GM21515 (cell line): ENCODE data around the gene ZNF300.
A peak's percentile ranks its signal among the peaks of the same experiment; 100 is the strongest.
"Not testable (repeated sequence)": the region's sequence is repeated elsewhere in the genome, so short reads cannot be mapped to it uniquely, and the experiment has no call there.

ENCODE experiments used
- ATAC-seq: cut with Tn5 transposase; IDR thresholded peaks from one replicate; pipeline ENCODE4 v1.9.1; 2021; ENCODE audit not compliant: unreplicated experiment

The ZNF300 gene

DNA sequence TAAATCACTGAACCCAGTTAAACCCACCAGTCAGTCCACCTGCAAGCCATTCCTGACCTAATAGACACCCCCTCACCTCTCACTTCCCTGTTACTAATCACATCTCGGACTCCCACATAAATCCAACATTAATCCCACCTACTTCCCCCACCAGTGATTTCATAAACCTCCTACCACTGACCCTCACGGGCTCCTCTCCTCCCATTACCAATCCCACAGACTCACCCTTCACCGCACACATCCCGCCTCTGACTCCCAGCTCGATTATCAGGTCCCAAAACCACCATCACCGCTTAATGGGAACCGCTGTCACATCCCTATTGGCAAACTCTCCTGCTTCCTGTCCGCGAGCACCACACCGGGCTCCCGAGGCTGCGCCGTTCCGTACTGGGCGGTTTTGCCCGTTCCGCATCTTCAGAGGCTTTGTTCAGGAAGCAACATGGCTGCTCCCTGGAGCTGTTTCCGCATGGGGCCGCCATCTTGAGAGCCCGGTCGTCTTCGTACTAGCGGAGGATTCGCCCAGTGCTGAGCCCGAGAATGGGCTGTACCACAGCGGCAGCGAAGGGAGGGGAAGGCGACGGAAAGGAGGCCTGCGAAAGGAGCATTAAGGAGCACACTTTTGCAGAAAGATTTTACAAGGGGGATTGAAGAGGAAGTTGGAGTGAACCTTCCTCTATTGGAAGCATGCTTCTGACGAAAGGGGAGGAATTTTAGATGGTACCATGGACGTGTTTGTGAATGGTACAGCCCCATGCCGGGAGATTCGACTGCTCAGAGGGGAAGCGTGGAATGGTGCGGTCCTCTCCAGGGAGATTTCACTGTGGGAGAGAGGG is at the start of gene ZNF300:
Gene ZNF300, minus strand, starts transcription at position 502 of the 833 bp plus-strand sequence. CDS start 1,825 bp downstream, outside the sequence.
- ATAC-seq, result no peak

- ATAC-seq, result no peak
Measured at GRCh38 chr5:150948539-150948938, 43.8 kb upstream of the ZNF300 start.

- no peak for ATAC-seq
Measured at GRCh38 chr5:150946351-150946905, 41.6 kb upstream of the ZNF300 start.

DNA sequence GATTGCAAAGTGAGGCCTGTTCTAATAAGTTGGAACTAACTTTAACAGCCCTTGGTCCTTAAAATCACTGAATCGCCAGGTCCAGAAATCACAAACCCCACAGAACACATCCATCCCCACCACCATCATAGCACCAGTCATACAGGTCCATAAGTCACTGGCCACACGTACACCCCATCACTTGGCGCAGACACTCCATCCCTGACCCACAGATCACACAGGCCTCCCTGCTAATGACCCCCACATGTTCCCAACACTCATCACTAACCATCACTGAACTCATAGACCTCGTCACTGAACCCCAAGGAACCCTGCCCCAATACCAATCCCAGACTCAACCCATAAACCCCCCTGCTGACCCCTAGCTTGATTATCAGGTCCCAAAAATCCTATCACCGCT is 41.2 kb upstream of the ZNF300 start:
- ATAC-seq, result no peak

DNA sequence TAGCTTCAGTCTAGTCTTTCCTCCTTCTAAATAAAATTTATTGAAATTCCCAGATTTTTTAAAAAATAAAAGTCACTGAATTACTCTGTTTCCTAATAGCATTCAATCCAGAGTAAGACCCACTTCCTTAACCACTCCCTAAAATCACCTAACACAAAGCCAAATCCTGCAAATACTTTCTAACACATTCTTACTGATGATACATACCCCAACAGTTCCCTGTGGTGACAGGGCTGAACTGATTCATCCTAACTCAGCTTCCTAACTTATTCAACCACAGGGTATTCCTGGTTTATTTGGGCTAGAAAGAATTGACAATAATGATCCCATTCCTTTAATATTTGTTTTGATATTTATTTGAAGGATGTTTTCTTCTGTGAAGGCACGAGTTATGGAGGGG is 40.7 kb upstream of the ZNF300 start:
- no peak for ATAC-seq

- ATAC-seq, result no peak
Measured at GRCh38 chr5:150931368-150931965, 26.7 kb upstream of the ZNF300 start.

DNA sequence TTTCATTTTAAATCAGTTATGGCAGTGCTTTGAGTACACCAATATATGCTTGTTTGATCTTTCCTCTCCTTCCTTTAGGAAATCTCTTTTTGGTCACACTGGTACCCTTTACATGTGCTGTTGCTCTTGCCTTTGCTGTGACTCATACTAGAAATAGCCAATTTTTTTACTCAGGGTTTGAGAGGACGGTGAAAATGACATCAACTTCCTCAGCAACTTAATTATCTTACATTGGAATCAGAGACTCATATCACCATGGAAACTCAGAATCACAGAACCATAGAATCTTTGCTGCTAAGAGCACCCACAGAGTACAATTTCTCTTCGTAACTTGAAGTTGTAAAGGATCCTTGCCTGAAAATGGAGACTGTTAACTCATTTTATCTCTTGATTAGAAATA is 13.8 kb upstream of the ZNF300 start:
- no peak for ATAC-seq

GRCh38 chr5:150912312-150912814 is 7.6 kb upstream of the ZNF300 start:
- ATAC-seq, result no peak

DNA sequence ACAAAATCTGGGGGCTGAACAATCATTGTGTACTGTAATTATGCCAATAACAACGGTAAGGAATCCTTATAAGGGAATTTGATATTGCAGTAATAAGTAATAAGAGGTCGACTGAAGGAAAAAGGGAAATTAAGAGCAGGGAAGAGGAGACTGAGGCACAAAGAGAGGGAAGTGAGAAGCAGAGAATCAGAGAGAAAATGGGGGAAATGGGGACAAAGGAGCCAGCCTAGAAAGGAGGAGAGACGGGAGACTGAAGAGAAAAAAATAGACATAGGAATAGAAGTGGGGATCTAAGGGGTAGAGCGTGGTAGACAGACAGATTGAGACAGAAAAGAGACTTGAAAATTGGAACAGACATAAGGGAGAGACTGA is 518 bp upstream of the ZNF300 start:
- ATAC-seq, result no peak

- ATAC-seq, result no peak
Measured at GRCh38 chr5:150901446-150901845, 3.3 kb downstream of the ZNF300 start.

DNA sequence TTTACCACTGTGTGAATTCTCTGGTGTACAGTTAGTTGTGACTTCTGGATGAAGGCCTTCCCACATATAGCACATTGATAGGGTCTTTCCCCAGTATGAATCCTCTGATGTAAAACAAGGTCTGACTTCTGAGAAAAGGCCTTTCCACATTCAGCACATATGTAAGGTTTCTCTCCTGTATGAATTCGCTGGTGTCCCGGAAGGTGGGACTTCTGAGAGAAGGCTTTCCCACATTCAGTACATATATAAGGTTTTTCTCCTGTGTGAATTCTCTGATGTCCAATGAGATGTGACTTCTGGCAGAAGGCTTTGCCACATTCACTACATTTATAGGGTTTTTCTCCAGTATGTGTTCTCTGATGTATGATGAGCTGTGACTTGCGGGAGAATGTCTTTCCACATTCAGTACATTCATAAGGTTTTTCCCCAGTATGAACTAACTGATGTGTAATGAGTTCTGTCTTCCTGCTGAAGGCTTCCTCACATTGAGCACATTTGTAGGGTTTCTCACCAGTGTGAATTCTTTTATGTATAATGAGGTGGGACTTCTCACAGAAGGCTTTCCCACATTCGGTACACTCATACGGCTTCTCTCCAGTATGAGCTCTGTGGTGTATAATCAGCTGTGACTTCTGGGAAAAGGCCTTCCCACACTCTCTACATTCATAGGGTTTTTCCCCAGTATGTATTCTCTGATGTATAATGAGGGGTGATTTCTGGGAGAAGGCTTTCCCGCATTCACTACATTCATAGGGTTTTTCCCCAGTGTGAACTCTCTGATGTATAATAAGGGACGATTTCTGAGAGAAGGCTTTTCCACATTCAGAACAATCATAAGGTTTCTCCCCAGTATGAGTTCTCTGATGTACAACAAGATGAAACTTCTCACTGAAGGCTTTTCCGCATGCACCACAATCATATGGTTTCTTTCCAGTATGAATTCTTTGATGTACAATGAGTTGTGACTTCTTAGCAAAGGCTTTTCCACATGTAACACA is 9.1 kb downstream of the ZNF300 start:
- ATAC-seq, result no peak

DNA sequence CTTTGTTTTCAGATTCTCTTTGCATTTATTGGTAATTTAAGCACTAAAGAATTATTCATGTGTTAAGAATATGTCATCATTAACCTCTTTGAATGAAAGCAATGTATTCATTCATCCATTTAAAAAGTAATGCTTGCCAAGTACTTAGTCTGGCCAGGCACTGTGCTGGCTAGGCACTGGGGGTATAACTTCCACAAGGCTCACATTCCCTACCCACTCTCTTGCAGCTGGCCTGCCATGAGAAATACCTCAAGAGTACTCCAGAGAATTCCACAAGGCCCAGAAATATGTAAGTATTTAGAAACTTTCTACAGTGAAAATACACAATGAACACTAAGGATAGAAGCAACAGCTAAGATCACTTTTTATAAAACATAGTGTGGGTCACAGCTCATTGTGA is 25.4 kb downstream of the ZNF300 start:
- ATAC-seq, result no peak

- ATAC-seq, result no peak
Measured at GRCh38 chr5:150862070-150862469, 42.7 kb downstream of the ZNF300 start.

- ATAC-seq, result no peak
Measured at GRCh38 chr5:150860246-150860821, 44.4 kb downstream of the ZNF300 start.

- ATAC-seq, result not testable (repeated sequence)
Measured at GRCh38 chr5:150856700-150857099, 48.1 kb downstream of the ZNF300 start.

DNA sequence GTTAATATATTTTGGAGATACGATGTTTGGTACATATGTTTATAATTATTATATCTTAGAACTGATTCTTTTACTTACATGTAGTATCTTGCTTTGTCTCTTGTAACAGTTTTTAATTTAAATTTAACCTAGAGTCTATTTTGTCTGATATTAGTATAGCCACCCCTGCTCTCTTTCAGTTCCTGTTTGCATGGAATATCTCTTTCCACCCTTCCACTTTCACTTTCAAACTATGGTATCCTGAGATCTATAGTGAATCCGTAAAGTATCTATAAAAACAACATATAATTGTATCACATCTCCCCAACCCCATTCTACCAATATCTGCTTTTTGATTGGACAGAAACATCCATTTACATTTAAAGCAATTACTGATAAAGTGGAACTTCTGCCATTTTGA is 51.2 kb downstream of the ZNF300 start:
- ATAC-seq, result peak; percentile 54

GRCh38 chr5:150851039-150851438 is 53.7 kb downstream of the ZNF300 start:
- ATAC-seq, result no peak

- no peak for ATAC-seq
Measured at GRCh38 chr5:150848271-150848670, 56.5 kb downstream of the ZNF300 start.

DNA sequence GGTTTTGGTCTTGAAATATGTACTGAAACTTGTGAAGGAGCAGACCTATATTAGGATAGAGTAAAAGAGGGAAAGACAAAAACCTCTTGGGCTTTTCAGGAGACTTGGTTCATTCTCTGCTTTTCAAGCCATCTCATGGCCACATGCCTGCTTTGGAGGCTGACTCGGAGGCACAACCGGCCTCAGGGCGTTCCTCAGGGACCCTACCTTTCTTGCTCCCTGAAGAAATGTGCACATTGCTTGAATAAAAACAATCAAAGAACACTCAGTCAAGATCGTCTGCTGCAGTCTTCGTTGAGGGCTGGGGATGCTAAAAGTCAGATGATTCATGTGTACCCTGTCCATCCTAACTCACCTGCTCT is 57.5 kb downstream of the ZNF300 start:
- ATAC-seq, result no peak

DNA sequence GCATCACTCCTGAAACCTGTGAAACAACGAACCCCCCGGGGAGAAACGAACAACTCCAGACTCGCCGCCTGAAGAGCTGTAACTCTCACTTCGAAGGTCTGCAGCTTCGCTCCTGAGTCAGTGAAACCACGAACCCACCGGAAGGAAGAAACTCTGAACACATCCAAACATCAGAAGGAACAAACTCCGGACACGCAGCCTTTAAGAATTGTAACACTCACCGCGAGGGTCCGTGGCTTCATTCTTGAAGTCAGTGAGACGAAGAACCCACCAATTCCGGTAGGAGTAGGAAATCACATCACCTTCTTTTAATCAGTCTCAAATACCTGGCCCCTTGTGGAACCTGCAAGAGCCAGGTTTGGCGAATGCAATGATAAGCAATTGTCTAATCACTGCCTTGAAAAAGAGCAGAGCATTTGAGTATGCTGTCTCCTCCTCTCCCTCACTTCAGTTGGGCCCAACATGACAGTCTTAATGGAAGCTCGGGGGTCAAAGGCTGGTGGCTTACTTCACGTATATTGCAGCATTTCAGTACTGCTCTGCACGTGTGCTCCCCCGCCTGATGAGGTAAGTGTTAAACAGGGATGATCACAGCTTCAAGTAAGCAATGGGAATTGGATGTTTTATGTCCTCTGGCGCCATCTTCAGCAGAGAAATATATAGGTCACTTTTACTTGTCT is 58.0 kb downstream of the ZNF300 start:
- ATAC-seq, result peak; percentile 94
